ENCODE measurements around the gene SPTBN5. TPM values are rescaled to one million over a fixed set of nuclear protein-coding genes. Genes with fewer than 3 reads are reported as not detected.

SPTBN5 gene
- total and polyA plus RNA-seq, 2 donors (not counting 1 experiment from before 2014, with no cell fraction given) = 0.55 to 1.4 TPM

GRCh38 chr15:41847981-41848380 lies 45.9 kb downstream of the SPTBN5 start:
- peaks cover 0 to 4% (median 0%) of the 10 kb centered on the region in 4 experiments for H3K27me3 ChIP-seq (replicated peaks in 1 of 4; ENCODE audit: control extremely low read depth in 1 of 4, control insufficient read depth in 3 of 4, insufficient read depth in 4 of 4, low read length in 3 of 4)
- H3K4me1 Mint-ChIP-seq = peaks cover 2% of the 10 kb centered on the region
- no peaks in the 10 kb centered on the region for H4K20me1 ChIP-seq (ENCODE audit: control insufficient read depth, insufficient read depth, low read length, poor library complexity, severe bottlenecking)
- TF ChIP-seq EZH2 (IDR thresholded peaks at IDR 0.05; ENCODE audit: borderline replicate concordance, insufficient read depth, low read depth, low read length, poor library complexity, severe bottlenecking) = no peak
- TF ChIP-seq, protein P1, sequence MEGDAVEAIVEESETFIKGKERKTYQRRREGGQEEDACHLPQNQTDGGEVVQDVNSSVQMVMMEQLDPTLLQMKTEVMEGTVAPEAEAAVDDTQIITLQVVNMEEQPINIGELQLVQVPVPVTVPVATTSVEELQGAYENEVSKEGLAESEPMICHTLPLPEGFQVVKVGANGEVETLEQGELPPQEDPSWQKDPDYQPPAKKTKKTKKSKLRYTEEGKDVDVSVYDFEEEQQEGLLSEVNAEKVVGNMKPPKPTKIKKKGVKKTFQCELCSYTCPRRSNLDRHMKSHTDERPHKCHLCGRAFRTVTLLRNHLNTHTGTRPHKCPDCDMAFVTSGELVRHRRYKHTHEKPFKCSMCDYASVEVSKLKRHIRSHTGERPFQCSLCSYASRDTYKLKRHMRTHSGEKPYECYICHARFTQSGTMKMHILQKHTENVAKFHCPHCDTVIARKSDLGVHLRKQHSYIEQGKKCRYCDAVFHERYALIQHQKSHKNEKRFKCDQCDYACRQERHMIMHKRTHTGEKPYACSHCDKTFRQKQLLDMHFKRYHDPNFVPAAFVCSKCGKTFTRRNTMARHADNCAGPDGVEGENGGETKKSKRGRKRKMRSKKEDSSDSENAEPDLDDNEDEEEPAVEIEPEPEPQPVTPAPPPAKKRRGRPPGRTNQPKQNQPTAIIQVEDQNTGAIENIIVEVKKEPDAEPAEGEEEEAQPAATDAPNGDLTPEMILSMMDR (IDR thresholded peaks at IDR 0.05) = no peak
- no peaks in the 10 kb centered on the region for H3K9me3 Mint-ChIP-seq (ENCODE audit: insufficient read depth)
- H3K36me3 ChIP-seq (replicated peaks in 1 of 2; ENCODE audit: control extremely low read depth in 1 of 2, control insufficient read depth in 1 of 2, extremely low read depth in 1 of 2, insufficient read depth in 2 of 2, low read length in 1 of 2) = peaks cover 0 to 29% of the 10 kb centered on the region in 2 experiments
- DNase-seq (no peak), ATAC-seq (ENCODE audit: low read depth) (no peak)
- WGBS (ENCODE audit: insufficient coverage) = 95% methylated on average over 9 of the region's 9 CpGs
- no peak overlapping the region for H3K27ac Mint-ChIP-seq
- POLR2A ChIA-PET = no interaction called here
- H3K9ac ChIP-seq (ENCODE audit: low read length) = no peak overlapping the region
- H3K4me3 ChIP-seq (ENCODE audit: control extremely low read depth in 1 of 5, extremely low read depth in 1 of 5, insufficient read depth in 1 of 5, low read depth in 2 of 5, low read length in 4 of 5) = no peak overlapping the region
- intact Hi-C loops (cut with micrococcal nuclease) = no loop called here
- H3K79me2 ChIP-seq (ENCODE audit: control insufficient read depth, insufficient read depth, low read length) = no peaks in the 10 kb centered on the region
- H2AFZ ChIP-seq (ENCODE audit: insufficient read depth, low read depth, low read length, poor library complexity, severe bottlenecking) = no peak overlapping the region
- H3K9me3 ChIP-seq (ENCODE audit: control extremely low read depth in 1 of 3, control insufficient read depth in 2 of 3, insufficient read depth in 1 of 3, low read length in 2 of 3) = no peaks in the 10 kb centered on the region
- no peak overlapping the region for H3K4me2 ChIP-seq (replicated peaks; ENCODE audit: low read depth, low read length, poor library complexity, severe bottlenecking)
- H3K4me3 Mint-ChIP-seq = no peak overlapping the region
- no peak overlapping the region for H3K27ac ChIP-seq (ENCODE audit: low read length in 2 of 2)
- CTCF ChIA-PET = interaction anchor here (0.8 kb wide), 1 partner anchor 57 kb away, joined by 3 read pairs; no protein-coding TSS in a partner anchor
- no peaks in the 10 kb centered on the region for H3K4me1 ChIP-seq (ENCODE audit: control insufficient read depth in 2 of 2, insufficient read depth in 2 of 2, low read length in 2 of 2)
- H3K27me3 Mint-ChIP-seq = no peaks in the 10 kb centered on the region

DNA sequence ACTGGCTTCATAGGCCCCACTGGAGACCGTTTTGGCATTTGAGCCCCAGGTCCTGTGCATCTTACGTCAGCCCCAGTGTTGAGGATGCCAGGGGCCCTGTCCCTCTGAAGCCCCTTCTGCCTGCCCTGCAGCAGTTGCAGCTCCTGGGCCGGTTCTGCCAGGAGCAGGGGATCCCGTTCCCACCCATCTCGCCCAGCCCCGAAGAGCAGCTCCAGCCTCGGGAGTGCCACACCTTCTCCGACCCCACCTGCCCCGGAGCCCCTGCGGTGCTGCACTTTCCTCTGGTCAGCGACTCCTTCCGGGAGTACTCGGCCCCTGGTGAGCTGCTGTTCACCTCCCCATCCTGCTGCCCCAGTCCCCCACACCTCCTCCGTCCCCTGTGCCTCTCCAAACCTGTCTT lies 46.6 kb downstream of the SPTBN5 start:
- Histone ChIP-seq H4K20me1 (ENCODE audit: control insufficient read depth, insufficient read depth, low read length, poor library complexity, severe bottlenecking) (no peaks in the 10 kb centered on the region), H3K4me2 (replicated peaks; ENCODE audit: low read depth, low read length, poor library complexity, severe bottlenecking) (no peak overlapping the region), H3K4me3 (ENCODE audit: control extremely low read depth in 1 of 5, extremely low read depth in 1 of 5, insufficient read depth in 1 of 5, low read depth in 2 of 5, low read length in 4 of 5) (no peak overlapping the region), H3K4me1 (ENCODE audit: control insufficient read depth in 2 of 2, insufficient read depth in 2 of 2, low read length in 2 of 2) (no peaks in the 10 kb centered on the region), H3K36me3 (replicated peaks in 1 of 2; ENCODE audit: control extremely low read depth in 1 of 2, control insufficient read depth in 1 of 2, extremely low read depth in 1 of 2, insufficient read depth in 2 of 2, low read length in 1 of 2) (peaks cover 0 to 29% of the 10 kb centered on the region in 2 experiments), H3K79me2 (ENCODE audit: control insufficient read depth, insufficient read depth, low read length) (no peaks in the 10 kb centered on the region), H3K9ac (ENCODE audit: low read length) (no peak overlapping the region), H3K9me3 (ENCODE audit: control extremely low read depth in 1 of 3, control insufficient read depth in 2 of 3, insufficient read depth in 1 of 3, low read length in 2 of 3) (no peaks in the 10 kb centered on the region), H3K27ac (ENCODE audit: low read length in 2 of 2) (no peak overlapping the region), H3K27me3 (replicated peaks in 1 of 4; ENCODE audit: control extremely low read depth in 1 of 4, control insufficient read depth in 3 of 4, insufficient read depth in 4 of 4, low read length in 3 of 4) (peaks cover 0 to 3% (median 0%) of the 10 kb centered on the region in 4 experiments), H2AFZ (ENCODE audit: insufficient read depth, low read depth, low read length, poor library complexity, severe bottlenecking) (no peak overlapping the region)
- no peak for ATAC-seq (ENCODE audit: low read depth)
- DNase-seq = no peak
- H3K9me3 Mint-ChIP-seq (ENCODE audit: insufficient read depth) = no peaks in the 10 kb centered on the region
- no peaks in the 10 kb centered on the region for H3K27me3 Mint-ChIP-seq
- H3K4me1 Mint-ChIP-seq = peaks cover 2% of the 10 kb centered on the region
- H3K4me3 Mint-ChIP-seq = no peak overlapping the region
- ChIA-PET POLR2A (no interaction called here), CTCF (interaction anchor here (1.6 kb wide), 1 partner anchor 36 kb away, joined by 4 read pairs; no protein-coding TSS in a partner anchor)
- no peak overlapping the region for H3K27ac Mint-ChIP-seq
- intact Hi-C loops (cut with micrococcal nuclease) = no loop called here
- 96% methylated on average over 14 of the region's 14 CpGs for WGBS (ENCODE audit: insufficient coverage)
- TF ChIP-seq, protein P1 (IDR thresholded peaks at IDR 0.05) = no peak
- TF ChIP-seq EZH2 (IDR thresholded peaks at IDR 0.05; ENCODE audit: borderline replicate concordance, insufficient read depth, low read depth, low read length, poor library complexity, severe bottlenecking) = no peak

All from B cell (primary cell).